Measurements from ENCODE around the gene ING5.

ING5 gene

GRCh38 chr2:241720099-241720498, 18.3 kb downstream of the ING5 start:
- DNase-seq = no peak

GRCh38 chr2:241720560-241720959, 18.7 kb downstream of the ING5 start:
- no peak for DNase-seq

- DNase-seq = no peak
Measured at GRCh38 chr2:241721852-241722251, 20.0 kb downstream of the ING5 start.

- DNase-seq = no peak
Measured at GRCh38 chr2:241722896-241723454, 21.1 kb downstream of the ING5 start.

- no peak for DNase-seq
Measured at GRCh38 chr2:241724259-241724974, 22.6 kb downstream of the ING5 start.

GRCh38 chr2:241724975-241725870, 23.4 kb downstream of the ING5 start:
- no peak for DNase-seq

GRCh38 chr2:241726459-241726858, 24.6 kb downstream of the ING5 start:
- DNase-seq = no peak

- no peak for DNase-seq
Measured at GRCh38 chr2:241728000-241728399, 26.2 kb downstream of the ING5 start.

- no peak for DNase-seq
Measured at GRCh38 chr2:241728627-241729026, 26.8 kb downstream of the ING5 start.

GRCh38 chr2:241729868-241730267, 28.0 kb downstream of the ING5 start:
- DNase-seq = no peak

- DNase-seq = no peak
Measured at GRCh38 chr2:241730671-241731293, 28.9 kb downstream of the ING5 start.

- peak; percentile 42 for DNase-seq
Measured at GRCh38 chr2:241732513-241733186, 30.8 kb downstream of the ING5 start.

- DNase-seq = no peak
Measured at GRCh38 chr2:241733391-241734207, 31.8 kb downstream of the ING5 start.

- DNase-seq = no peak
Measured at GRCh38 chr2:241734208-241734466, 32.3 kb downstream of the ING5 start.

GRCh38 chr2:241734467-241735208, 32.8 kb downstream of the ING5 start, which contains the start of gene D2HGDH:
Gene D2HGDH, plus strand, starts transcription at chr2:241734630. Its CDS starts 595 bp downstream, at chr2:241735225.
- peak; percentile 89 for DNase-seq

GRCh38 chr2:241736111-241736510, 34.3 kb downstream of the ING5 start:
- no peak for DNase-seq

GRCh38 chr2:241738040-241738686, 36.3 kb downstream of the ING5 start:
- DNase-seq = no peak

GRCh38 chr2:241739177-241739576, 37.3 kb downstream of the ING5 start:
- DNase-seq = no peak

- DNase-seq = no peak
Measured at GRCh38 chr2:241739651-241740050, 37.8 kb downstream of the ING5 start.

- DNase-seq = peak; percentile 32
Measured at GRCh38 chr2:241741016-241741415, 39.2 kb downstream of the ING5 start.
